GM23248 (cell line): ENCODE data around the gene UBTF.

ENCODE experiments used
- EZH2 ChIP-seq: fragments of 200-600 bp; sonication (generic); IDR thresholded peaks from 2 replicates; pipeline ENCODE4 v1.6.1; 2018; ENCODE audit warnings: antibody characterized with exemption, mild to moderate bottlenecking; ENCODE audit not compliant: insufficient read depth, poor library complexity, severe bottlenecking
- EZH2phosphoT487 ChIP-seq: fragments of 200-600 bp; sonication (generic); IDR thresholded peaks from 2 replicates; pipeline ENCODE4 v1.6.1; 2018; ENCODE audit warnings: antibody characterized with exemption, moderate library complexity, mild to moderate bottlenecking, low read depth; ENCODE audit not compliant: insufficient read depth

GRCh38 chr17:44188576-44189403 lies 30.7 kb downstream of the UBTF start:
- no peak for TF ChIP-seq EZH2
- TF ChIP-seq EZH2phosphoT487 = no peak
